H1 (cell line): ENCODE data around the gene ZNF133.
"Not testable (repeated sequence)": the region's sequence is repeated elsewhere in the genome, so short reads cannot be mapped to it uniquely, and the experiment has no call there.

ENCODE experiments used
- ATF2 ChIP-seq: IDR thresholded peaks from 2 replicates; pipeline ENCODE4 v1.6.1; 2012; ENCODE audit warnings: low read length, inconsistent platforms
- ATF3 ChIP-seq: IDR thresholded peaks from 2 replicates; pipeline ENCODE4 v1.6.1; 2011; ENCODE audit warnings: low read depth, mild to moderate bottlenecking, low read length; ENCODE audit not compliant: insufficient read depth
- CTCF ChIP-seq, 3 experiments: IDR thresholded peaks; 1 replicate in 2 of 3; 2 replicates in 1 of 3; pipeline versions ENCODE4 v1.5.1 to v1.6.1; 2011; ENCODE audit warnings: low read length in 3 of 3, mild to moderate bottlenecking in 3 of 3, inconsistent platforms in 2 of 3, low read depth in 1 of 3, moderate library complexity in 1 of 3; ENCODE audit not compliant: insufficient read depth in 1 of 3; ENCODE audit errors: control extremely low read depth in 1 of 3
- EZH2 ChIP-seq: fragments of 200-600 bp; sonication (generic); IDR thresholded peaks from 2 replicates; pipeline ENCODE4 v1.7.1; 2012; ENCODE audit warnings: low read depth, mild to moderate bottlenecking, moderate library complexity, low read length, inconsistent platforms; ENCODE audit not compliant: severe bottlenecking
- JUN ChIP-seq: IDR thresholded peaks from 2 replicates; pipeline ENCODE4 v1.6.1; 2011; ENCODE audit warnings: low read depth, mild to moderate bottlenecking, improper control_type of control experiment, low read length
- JUND ChIP-seq: IDR thresholded peaks from 2 replicates; pipeline ENCODE4 v1.6.1; 2011; ENCODE audit warnings: mild to moderate bottlenecking, improper control_type of control experiment, low read length
- MAFK ChIP-seq: IDR thresholded peaks from 2 replicates; pipeline ENCODE4 v1.6.1; 2012; ENCODE audit warnings: low read depth, mild to moderate bottlenecking, improper control_type of control experiment, low read length
- POLR2A ChIP-seq, 2 experiments: IDR thresholded peaks; 1 replicate in 1 of 2; 2 replicates in 1 of 2; pipeline ENCODE4 v1.6.1; 2011; ENCODE audit warnings: low read depth in 2 of 2, low read length in 2 of 2, mild to moderate bottlenecking in 2 of 2; ENCODE audit errors: control extremely low read depth in 1 of 2
- POLR2AphosphoS5 ChIP-seq: IDR thresholded peaks from 2 replicates; pipeline ENCODE4 v1.6.1; 2011; ENCODE audit warnings: low read depth, low read length
- SP1 ChIP-seq: IDR thresholded peaks from 2 replicates; pipeline ENCODE4 v1.6.1; 2011; ENCODE audit warnings: low read depth, low read length
- SRF ChIP-seq: IDR thresholded peaks from 2 replicates; pipeline ENCODE4 v1.6.1; 2011; ENCODE audit warnings: mild to moderate bottlenecking, low read depth, low read length, moderate library complexity
- TCF12 ChIP-seq: IDR thresholded peaks from 2 replicates; pipeline ENCODE4 v1.6.1; 2011; ENCODE audit warnings: low read depth, mild to moderate bottlenecking, low read length

- not testable (repeated sequence) for TF ChIP-seq POLR2A (IDR thresholded peaks at IDR 0.05; ENCODE audit: control extremely low read depth in 1 of 2, low read depth in 2 of 2, low read length in 2 of 2); EZH2; SRF; SP1; CTCF (IDR thresholded peaks at IDR 0.05; ENCODE audit: control extremely low read depth in 1 of 3, insufficient read depth in 1 of 3, low read depth in 1 of 3, low read length in 3 of 3); MAFK; JUND; ATF3; ATF2; JUN; TCF12; POLR2AphosphoS5
Observed at GRCh38 chr20:18349749-18350148, 61.4 kb downstream of the ZNF133 start.
